Ramos (cell line): ENCODE results near the gene MCF2L.

Source experiments
- in situ Hi-C: fragments of 300-500 bp; cut with MboI; formaldehyde crosslinking; loops from one replicate; pipeline ENCODE4 v1.14.3; 2022; ENCODE audit warnings: low sequenced_read_pairs; ENCODE audit not compliant: unreplicated experiment

MCF2L gene

GRCh38 chr13:112994781-112995355 lies 25.9 kb downstream of the MCF2L start:
- in situ Hi-C loops = no loop called here

GRCh38 chr13:112995395-112996191 lies 26.6 kb downstream of the MCF2L start:
- in situ Hi-C loops = no loop called here

- in situ Hi-C loops = no loop called here
These were observed 27.7 kb downstream of the MCF2L start for GRCh38 chr13:112996671-112997091.

GRCh38 chr13:112997188-112998130 lies 28.4 kb downstream of the MCF2L start:
- in situ Hi-C loops = no loop called here

- in situ Hi-C loops = no loop called here
These were observed 29.7 kb downstream of the MCF2L start for GRCh38 chr13:112998521-112999280.

- in situ Hi-C loops = no loop called here
These were observed 30.6 kb downstream of the MCF2L start for GRCh38 chr13:112999414-113000177.

- in situ Hi-C loops = no loop called here
These were observed 31.6 kb downstream of the MCF2L start for GRCh38 chr13:113000575-113000974.

GRCh38 chr13:113001241-113002140 lies 32.5 kb downstream of the MCF2L start:
- in situ Hi-C loops = no loop called here

- in situ Hi-C loops = no loop called here
These were observed 33.3 kb downstream of the MCF2L start for GRCh38 chr13:113002206-113002912.

- in situ Hi-C loops = no loop called here
These were observed 33.9 kb downstream of the MCF2L start for GRCh38 chr13:113002913-113003290.

GRCh38 chr13:113004126-113004525 lies 35.1 kb downstream of the MCF2L start:
- in situ Hi-C loops = no loop called here

GRCh38 chr13:113005076-113005865 lies 36.3 kb downstream of the MCF2L start:
- in situ Hi-C loops = no loop called here

GRCh38 chr13:113005997-113006396 lies 37.0 kb downstream of the MCF2L start:
- in situ Hi-C loops = no loop called here

GRCh38 chr13:113006660-113007059 lies 37.6 kb downstream of the MCF2L start:
- in situ Hi-C loops = no loop called here

- in situ Hi-C loops = no loop called here
These were observed 39.8 kb downstream of the MCF2L start for GRCh38 chr13:113008851-113009250.

- in situ Hi-C loops = no loop called here
These were observed 40.9 kb downstream of the MCF2L start for GRCh38 chr13:113009743-113010509.
